Glomerular visceral epithelial cell (primary cell): ENCODE results near the gene RNASEL.

Experiments used
- DNase-seq: peaks from one replicate; pipeline ENCODE4 v3.0.0-alpha.2; 2016; ENCODE audit errors: extremely low spot score

RNASEL gene

GRCh38 chr1:182600036-182600713 is 11.1 kb upstream of the RNASEL start:
- DNase-seq = no peak

GRCh38 chr1:182599339-182599738 is 10.3 kb upstream of the RNASEL start:
- no peak for DNase-seq

- DNase-seq = no peak
These were observed 9.2 kb upstream of the RNASEL start for GRCh38 chr1:182598296-182598695.

GRCh38 chr1:182596934-182597333 is 7.9 kb upstream of the RNASEL start:
- no peak for DNase-seq

DNA sequence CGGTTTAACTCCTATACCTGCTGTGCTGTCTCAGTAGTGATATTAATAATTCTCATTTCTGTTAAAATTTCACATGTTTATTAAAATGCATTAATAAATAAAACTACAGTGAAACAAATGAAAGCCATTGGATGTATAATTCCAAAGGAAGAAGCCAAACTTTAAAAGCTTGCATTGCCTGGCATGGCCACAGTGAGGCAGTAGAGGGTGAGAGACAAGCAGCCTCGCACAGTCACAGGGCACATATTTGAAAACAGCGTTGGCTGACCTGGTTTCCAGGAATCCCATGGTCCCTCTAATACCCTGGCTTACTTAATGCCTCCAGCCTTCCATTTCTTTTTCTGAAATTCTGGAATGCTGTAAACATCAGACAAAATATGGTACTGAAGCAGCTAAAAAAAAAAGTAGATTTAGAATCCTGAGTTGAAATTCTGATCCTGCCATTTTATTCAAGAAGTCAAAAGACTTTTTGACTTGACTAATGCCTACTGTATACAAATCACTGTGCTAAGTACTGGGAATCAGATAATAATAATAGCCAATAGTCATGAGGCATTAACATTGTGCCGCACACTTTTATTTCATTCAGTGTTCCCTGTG is 6.7 kb upstream of the RNASEL start:
- peak; percentile 38 for DNase-seq

DNA sequence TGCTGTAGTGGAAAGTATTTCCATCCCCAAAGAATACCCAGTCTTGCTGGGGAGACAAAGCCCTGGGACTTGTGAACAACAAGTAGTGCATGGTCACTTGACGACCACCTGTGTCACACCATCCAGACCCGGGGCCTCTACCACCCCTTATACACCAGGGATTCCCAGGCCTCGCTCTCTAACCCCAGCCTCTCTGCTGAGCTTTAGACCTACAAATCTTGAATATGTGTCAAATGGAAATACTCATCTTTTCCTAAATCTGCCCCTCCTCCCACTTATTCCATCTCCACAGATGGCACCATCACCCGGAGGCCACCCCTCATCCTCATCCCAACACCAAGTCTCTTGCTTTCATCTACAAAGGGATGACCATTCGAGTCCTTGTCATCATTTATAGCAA is 875 bp upstream of the RNASEL start:
- DNase-seq = no peak

DNA sequence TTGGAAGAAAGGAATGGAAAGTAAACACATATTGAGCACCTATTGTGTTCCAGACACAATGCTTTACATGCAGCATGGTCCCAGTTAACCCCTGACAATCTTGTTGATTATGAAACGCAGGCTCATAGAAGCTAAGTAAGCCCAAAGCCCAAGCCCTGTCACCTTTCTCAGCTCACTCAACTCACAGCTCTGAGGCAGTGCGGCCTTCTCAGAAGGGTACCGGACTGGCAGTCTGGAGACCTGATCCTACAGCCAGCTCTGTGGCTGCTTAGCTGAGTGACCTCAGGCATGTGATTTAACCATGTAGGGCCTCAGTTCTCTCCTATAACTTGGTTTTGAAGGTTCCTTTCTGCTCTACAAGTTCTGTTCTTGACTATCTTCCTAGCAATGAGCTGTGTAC is 464 bp upstream of the RNASEL start:
- DNase-seq = no peak

DNA sequence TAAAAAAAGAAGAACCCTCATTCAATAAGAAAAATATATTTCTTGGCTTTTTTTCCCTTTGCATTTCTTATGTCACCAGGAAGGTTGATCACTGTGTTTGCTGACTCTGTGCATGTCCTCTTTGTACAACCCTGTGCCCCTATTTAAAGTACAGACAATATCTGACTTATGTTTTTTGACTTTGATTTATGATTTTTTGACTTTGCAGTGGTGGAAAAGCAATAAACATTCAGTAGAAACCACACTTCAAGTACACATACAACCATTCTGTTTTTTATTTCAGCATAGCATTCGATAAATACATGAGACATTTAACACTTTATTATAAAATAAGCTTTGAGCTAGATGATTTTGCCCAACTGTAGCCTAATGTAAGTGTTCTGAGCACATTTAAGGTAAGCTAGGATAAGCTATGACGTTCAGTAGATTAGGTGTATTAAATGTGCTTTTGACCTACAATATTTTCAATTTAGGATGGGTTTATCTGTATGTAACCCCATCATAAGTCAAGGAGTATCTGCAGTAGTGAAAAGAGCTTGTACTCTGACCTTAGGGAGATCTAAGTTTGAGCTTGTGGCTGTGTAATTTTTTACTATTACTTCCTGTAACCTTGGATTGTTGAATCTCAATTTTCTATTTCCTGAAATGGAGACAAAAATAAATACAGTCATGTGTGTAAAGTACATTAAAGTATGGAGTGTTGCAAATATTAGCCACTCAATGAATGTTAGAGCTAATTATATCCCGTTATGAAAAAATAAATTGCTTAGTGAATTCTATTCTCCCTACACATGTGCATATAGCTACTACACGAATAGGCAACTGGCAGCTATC is 1.2 kb downstream of the RNASEL start:
- DNase-seq = no peak

GRCh38 chr1:182587093-182587492 is 2.0 kb downstream of the RNASEL start:
- DNase-seq = no peak

GRCh38 chr1:182586380-182586779 is 2.7 kb downstream of the RNASEL start:
- DNase-seq = no peak

GRCh38 chr1:182584746-182585145 is 4.3 kb downstream of the RNASEL start:
- DNase-seq = no peak

GRCh38 chr1:182580736-182581135 is 8.3 kb downstream of the RNASEL start:
- no peak for DNase-seq

- peak; percentile 29 for DNase-seq
These were observed 13.4 kb downstream of the RNASEL start for GRCh38 chr1:182575540-182576149.

GRCh38 chr1:182574156-182574555 is 14.9 kb downstream of the RNASEL start:
- no peak for DNase-seq

- no peak for DNase-seq
These were observed 18.5 kb downstream of the RNASEL start for GRCh38 chr1:182570611-182570970.

DNA sequence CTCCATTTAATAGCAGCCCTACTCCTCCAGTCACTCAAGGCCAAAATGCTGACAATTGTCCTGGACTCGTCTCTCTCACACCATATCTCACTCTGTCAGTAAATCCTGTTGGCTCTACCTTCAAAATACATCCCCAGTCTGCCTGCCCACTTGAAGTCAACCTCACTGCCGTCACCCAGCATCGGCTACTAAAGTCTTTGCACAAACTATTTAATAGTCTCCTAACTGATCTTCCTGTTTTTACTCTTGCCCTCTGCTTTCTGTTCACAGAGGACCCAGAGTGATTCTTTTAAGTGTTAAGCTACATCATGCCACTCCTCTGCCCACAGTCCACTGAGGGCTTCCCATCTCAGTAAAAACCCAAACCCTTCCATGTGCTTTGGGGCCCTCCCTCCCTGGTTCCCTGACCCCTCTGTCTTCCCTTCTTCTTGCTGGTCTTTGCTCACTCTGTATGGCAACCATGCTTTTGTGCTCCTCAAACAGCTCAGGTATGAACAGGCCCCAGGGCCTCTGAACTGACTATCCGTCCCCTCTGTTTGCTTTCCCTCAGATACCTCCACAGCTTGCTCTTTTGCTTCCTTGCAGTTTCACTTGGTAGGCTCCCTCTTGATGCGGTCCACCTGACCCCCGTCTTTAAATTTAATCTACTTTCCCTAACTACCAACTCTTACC is 19.0 kb downstream of the RNASEL start:
- DNase-seq = no peak

- DNase-seq = no peak
These were observed 20.3 kb downstream of the RNASEL start for GRCh38 chr1:182568647-182569284.

GRCh38 chr1:182567629-182568028 is 21.4 kb downstream of the RNASEL start:
- DNase-seq = no peak

DNA sequence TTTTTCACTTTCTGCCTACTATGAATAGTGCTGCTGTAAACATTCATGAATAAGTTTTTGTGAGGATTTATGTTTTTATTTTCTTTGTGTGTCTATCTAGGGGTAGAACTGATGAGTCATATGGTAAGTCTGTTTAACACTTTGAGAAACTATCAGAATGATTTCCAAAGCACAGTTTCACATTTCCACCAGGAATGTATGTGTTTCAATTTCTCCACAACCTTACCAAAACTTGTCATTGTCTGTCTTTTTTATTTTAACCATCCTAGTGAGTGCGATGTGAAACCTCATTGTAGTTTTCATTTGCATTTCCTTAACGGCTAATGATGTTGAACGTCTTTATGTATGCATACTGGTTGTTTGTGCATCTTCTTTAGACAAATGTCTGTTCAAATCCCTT is 23.5 kb downstream of the RNASEL start:
- no peak for DNase-seq

GRCh38 chr1:182564406-182565004 is 24.6 kb downstream of the RNASEL start:
- DNase-seq = no peak

GRCh38 chr1:182563095-182563494 is 26.0 kb downstream of the RNASEL start:
- DNase-seq = no peak
